ENCODE measurements around the gene SCAI.
"Not testable (repeated sequence)": the region's sequence is repeated elsewhere in the genome, so short reads cannot be mapped to it uniquely, and the experiment has no call there.

SCAI gene

GRCh38 chr9:125088752-125089151 is 54.6 kb downstream of the SCAI start:
- Histone ChIP-seq H3K4me3 (ENCODE audit: low read length) (no peak overlapping the region), H3K9me3 (ENCODE audit: control insufficient read depth, insufficient read depth, low read length) (no peaks in the 10 kb centered on the region), H3K9me2 (replicated peaks; ENCODE audit: control insufficient read depth, low read length) (no peaks in the 10 kb centered on the region), H3K4me1 (ENCODE audit: control insufficient read depth, low read length) (no peaks in the 10 kb centered on the region), H3K27ac (ENCODE audit: low read depth, low read length) (no peak overlapping the region), H3F3A (ENCODE audit: control insufficient read depth, insufficient read depth) (no peaks in the 10 kb centered on the region), H3K4me2 (ENCODE audit: low read length) (no peak overlapping the region), H3K27me3 (ENCODE audit: control insufficient read depth, low read length) (no peaks in the 10 kb centered on the region), H3K36me3 (ENCODE audit: control insufficient read depth, low read length) (no peaks in the 10 kb centered on the region), H3K79me2 (ENCODE audit: control insufficient read depth, low read length) (no peaks in the 10 kb centered on the region), H4K20me1 (ENCODE audit: control insufficient read depth, insufficient read depth, low read depth, low read length) (no peaks in the 10 kb centered on the region)
- TF ChIP-seq EZH2phosphoT487 (IDR thresholded peaks at IDR 0.05; ENCODE audit: borderline replicate concordance, low read length) (no peak), CTCF (IDR thresholded peaks at IDR 0.05; ENCODE audit: low read depth, low read length, poor library complexity, severe bottlenecking) (no peak)

DNA sequence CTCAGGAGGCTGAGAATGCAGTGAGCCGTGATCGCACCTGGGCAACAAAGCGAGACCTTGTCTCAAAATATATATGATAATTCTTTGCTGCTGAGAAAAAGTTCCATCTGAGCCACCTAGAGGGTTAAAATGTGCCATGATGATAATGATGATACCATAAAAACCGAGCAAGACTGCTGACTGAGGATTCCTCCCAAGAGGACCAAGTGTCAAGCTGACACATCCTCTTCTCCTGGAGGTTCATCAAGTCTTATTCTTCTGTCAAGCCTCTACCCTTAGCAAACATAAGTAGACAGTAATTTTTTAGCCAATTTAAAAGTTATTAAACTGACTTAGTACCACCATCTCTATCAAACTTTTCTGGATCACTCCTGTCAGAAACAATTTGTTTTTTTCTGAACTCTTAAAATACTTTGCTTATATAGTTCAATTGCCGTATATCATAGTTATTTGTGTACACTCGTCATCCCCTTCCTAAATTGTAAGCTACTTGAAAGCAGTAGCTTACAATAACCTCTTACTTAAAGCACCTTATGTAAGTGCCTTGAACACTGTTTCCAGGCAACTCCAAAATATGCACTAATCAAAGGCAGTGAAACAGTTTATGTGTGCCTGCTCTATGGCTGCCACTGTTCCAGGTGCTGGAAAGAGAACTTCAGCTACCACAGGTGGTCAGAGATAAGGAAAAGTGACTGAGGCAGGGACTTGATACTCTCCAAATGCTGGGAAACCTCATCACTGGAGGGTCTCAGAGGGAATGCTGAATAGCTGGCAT is 57.4 kb downstream of the SCAI start:
- no peaks in the 10 kb centered on the region for H4K20me1 ChIP-seq (ENCODE audit: control insufficient read depth, insufficient read depth, low read depth, low read length)
- no peaks in the 10 kb centered on the region for H3F3A ChIP-seq (ENCODE audit: control insufficient read depth, insufficient read depth)
- H3K4me3 ChIP-seq (ENCODE audit: low read length): no peak overlapping the region
- TF ChIP-seq EZH2phosphoT487 (IDR thresholded peaks at IDR 0.05; ENCODE audit: borderline replicate concordance, low read length) (no peak), CTCF (IDR thresholded peaks at IDR 0.05; ENCODE audit: low read depth, low read length, poor library complexity, severe bottlenecking) (no peak)
- no peak overlapping the region for H3K27ac ChIP-seq (ENCODE audit: low read depth, low read length)
- H3K4me1 ChIP-seq (ENCODE audit: control insufficient read depth, low read length): no peaks in the 10 kb centered on the region
- no peak overlapping the region for H3K4me2 ChIP-seq (ENCODE audit: low read length)
- no peaks in the 10 kb centered on the region for H3K9me2 ChIP-seq (replicated peaks; ENCODE audit: control insufficient read depth, low read length)
- no peaks in the 10 kb centered on the region for H3K36me3 ChIP-seq (ENCODE audit: control insufficient read depth, low read length)
- H3K79me2 ChIP-seq (ENCODE audit: control insufficient read depth, low read length): no peaks in the 10 kb centered on the region
- H3K9me3 ChIP-seq (ENCODE audit: control insufficient read depth, insufficient read depth, low read length): peaks cover 20% of the 10 kb centered on the region; the same call in 1 of the 2 replicates
- H3K27me3 ChIP-seq (ENCODE audit: control insufficient read depth, low read length): no peaks in the 10 kb centered on the region

DNA sequence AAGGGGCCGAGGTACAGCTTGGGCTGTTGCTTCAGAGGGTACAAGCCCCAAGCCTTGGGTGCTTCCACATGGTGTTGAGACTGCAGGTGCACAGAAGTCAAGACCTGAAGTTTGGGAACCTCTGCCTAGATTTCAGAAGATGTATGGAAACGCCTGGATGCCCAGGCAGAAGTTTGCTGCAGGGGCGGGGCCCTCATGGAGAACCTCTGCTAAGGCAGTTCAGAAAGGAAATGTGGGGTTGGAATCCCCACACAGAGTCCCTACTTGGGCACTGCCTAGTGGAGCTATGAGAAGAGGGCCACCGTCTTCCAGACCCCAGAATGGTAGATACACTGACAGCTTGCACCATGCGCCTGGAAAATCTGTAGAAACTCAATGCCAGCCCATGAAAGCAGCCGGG is 61.1 kb downstream of the SCAI start:
- H3K79me2 ChIP-seq (ENCODE audit: control insufficient read depth, low read length); H3K4me3 ChIP-seq (ENCODE audit: low read length); H3K27me3 ChIP-seq (ENCODE audit: control insufficient read depth, low read length); H3K4me1 ChIP-seq (ENCODE audit: control insufficient read depth, low read length); H4K20me1 ChIP-seq (ENCODE audit: control insufficient read depth, insufficient read depth, low read depth, low read length); H3F3A ChIP-seq (ENCODE audit: control insufficient read depth, insufficient read depth); H3K4me2 ChIP-seq (ENCODE audit: low read length); H3K9me2 ChIP-seq (replicated peaks; ENCODE audit: control insufficient read depth, low read length); H3K27ac ChIP-seq (ENCODE audit: low read depth, low read length); H3K36me3 ChIP-seq (ENCODE audit: control insufficient read depth, low read length): not testable (repeated sequence)
- H3K9me3 ChIP-seq (ENCODE audit: control insufficient read depth, insufficient read depth, low read length): peaks cover 20% of the 10 kb centered on the region; the same call in 1 of the 2 replicates

- H3K9me3 ChIP-seq (ENCODE audit: control insufficient read depth, insufficient read depth, low read length): peaks cover 20% of the 10 kb centered on the region; the same call in 1 of the 2 replicates
- not testable (repeated sequence) for H3K4me2 ChIP-seq (ENCODE audit: low read length); H3K9me2 ChIP-seq (replicated peaks; ENCODE audit: control insufficient read depth, low read length); H3K4me1 ChIP-seq (ENCODE audit: control insufficient read depth, low read length); H3K79me2 ChIP-seq (ENCODE audit: control insufficient read depth, low read length); H4K20me1 ChIP-seq (ENCODE audit: control insufficient read depth, insufficient read depth, low read depth, low read length); H3K27me3 ChIP-seq (ENCODE audit: control insufficient read depth, low read length); H3K4me3 ChIP-seq (ENCODE audit: low read length); H3F3A ChIP-seq (ENCODE audit: control insufficient read depth, insufficient read depth); H3K27ac ChIP-seq (ENCODE audit: low read depth, low read length); H3K36me3 ChIP-seq (ENCODE audit: control insufficient read depth, low read length)
Measured at GRCh38 chr9:125080797-125081196, 62.5 kb downstream of the SCAI start.
